Nephron progenitor cell (in vitro differentiated cells): ENCODE data around the gene BICC1.

Experiments
- DNase-seq: peaks from one replicate; pipeline ENCODE4 v3.0.0; 2021
- H3K27ac Mint-ChIP-seq: 2 replicates; pipeline ENCODE4 v1.8.0; 2021; ENCODE audit warnings: mild to moderate bottlenecking, moderate library complexity, mixed read lengths
- H3K27me3 Mint-ChIP-seq: 2 replicates; pipeline ENCODE4 v1.8.0; 2021; ENCODE audit warnings: mild to moderate bottlenecking, low read depth, mixed read lengths; ENCODE audit not compliant: poor library complexity
- H3K36me3 Mint-ChIP-seq: 2 replicates; pipeline ENCODE4 v1.8.0; 2021; ENCODE audit warnings: low read depth, mixed read lengths
- H3K4me1 Mint-ChIP-seq: 2 replicates; pipeline ENCODE4 v1.8.0; 2021; ENCODE audit warnings: mixed read lengths
- H3K4me3 Mint-ChIP-seq: 2 replicates; pipeline ENCODE4 v1.8.0; 2021; ENCODE audit warnings: mild to moderate bottlenecking, moderate library complexity, mixed read lengths
- H3K9me3 Mint-ChIP-seq: 2 replicates; pipeline ENCODE4 v1.8.0; 2021; ENCODE audit warnings: mild to moderate bottlenecking, moderate library complexity, mixed read lengths
- TF ChIP-seq, protein P1 (sequence below): fragments of 200-600 bp; sonication (generic); IDR thresholded peaks from 2 replicates; pipeline ENCODE4 v1.5.0; 2021; ENCODE audit warnings: antibody characterized with exemption

BICC1 gene

DNA sequence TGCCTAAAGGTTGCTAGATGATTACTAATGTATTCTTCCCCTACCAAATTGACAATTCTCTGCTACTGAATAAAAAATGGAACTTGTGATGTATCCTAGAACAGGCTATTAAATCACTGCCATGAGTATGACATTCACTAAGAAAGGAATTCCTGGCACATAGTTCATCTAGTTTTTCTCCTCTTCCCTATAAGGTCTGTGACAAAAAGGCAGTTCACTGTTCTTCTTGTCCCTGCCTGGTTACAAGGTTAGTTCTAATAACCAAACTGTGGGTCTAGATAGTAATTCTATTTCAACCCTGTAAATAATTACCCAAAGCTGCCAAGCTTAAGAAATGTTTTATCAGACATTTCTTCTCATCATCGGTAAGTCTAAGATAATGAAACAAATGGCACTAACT is 245.6 kb downstream of the BICC1 start:
- Mint-ChIP-seq H3K4me3 (no peak overlapping the region), H3K27ac (no peak overlapping the region), H3K27me3 (peaks cover 2% of the 10 kb centered on the region), H3K36me3 (no peaks in the 10 kb centered on the region), H3K4me1 (peaks cover 29% of the 10 kb centered on the region), H3K9me3 (no peaks in the 10 kb centered on the region)
- TF ChIP-seq, protein P1, sequence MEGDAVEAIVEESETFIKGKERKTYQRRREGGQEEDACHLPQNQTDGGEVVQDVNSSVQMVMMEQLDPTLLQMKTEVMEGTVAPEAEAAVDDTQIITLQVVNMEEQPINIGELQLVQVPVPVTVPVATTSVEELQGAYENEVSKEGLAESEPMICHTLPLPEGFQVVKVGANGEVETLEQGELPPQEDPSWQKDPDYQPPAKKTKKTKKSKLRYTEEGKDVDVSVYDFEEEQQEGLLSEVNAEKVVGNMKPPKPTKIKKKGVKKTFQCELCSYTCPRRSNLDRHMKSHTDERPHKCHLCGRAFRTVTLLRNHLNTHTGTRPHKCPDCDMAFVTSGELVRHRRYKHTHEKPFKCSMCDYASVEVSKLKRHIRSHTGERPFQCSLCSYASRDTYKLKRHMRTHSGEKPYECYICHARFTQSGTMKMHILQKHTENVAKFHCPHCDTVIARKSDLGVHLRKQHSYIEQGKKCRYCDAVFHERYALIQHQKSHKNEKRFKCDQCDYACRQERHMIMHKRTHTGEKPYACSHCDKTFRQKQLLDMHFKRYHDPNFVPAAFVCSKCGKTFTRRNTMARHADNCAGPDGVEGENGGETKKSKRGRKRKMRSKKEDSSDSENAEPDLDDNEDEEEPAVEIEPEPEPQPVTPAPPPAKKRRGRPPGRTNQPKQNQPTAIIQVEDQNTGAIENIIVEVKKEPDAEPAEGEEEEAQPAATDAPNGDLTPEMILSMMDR: no peak
- DNase-seq: no peak

DNA sequence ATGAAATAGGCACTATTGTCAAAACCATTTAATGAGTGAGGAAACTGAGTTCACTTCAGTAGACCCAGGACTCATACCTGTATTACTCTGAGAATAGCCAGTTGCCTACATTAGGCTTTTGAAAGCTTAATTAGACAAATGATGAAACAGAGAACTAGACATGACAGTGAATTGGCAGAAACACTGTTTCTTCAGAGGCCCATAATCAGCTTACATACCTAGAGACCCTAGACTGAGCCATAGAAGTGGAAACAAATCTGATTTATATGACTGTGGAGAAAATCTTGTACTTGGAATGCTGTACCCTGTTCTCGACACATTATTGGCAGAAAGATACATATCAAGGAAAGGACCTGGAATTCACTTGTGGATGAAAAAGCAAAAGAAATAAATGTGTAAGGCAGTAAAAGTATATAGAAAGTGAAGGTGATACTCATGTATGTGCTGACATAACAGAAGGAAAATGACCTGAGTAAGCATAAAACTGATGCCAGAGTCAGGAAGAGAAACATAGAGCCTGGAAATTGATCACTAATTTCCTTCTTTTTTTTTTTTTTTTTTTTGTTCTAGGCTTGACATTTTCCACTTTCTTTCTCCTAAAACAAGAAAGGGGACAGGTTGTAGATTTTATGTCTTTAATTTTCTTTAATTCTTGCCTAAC is 251.5 kb downstream of the BICC1 start:
- no peak for DNase-seq
- Mint-ChIP-seq H3K36me3 (peaks cover 12% of the 10 kb centered on the region), H3K4me1 (no peaks in the 10 kb centered on the region), H3K27ac (no peak overlapping the region), H3K4me3 (no peak overlapping the region), H3K27me3 (peaks cover 3% of the 10 kb centered on the region), H3K9me3 (peaks cover 24% of the 10 kb centered on the region)
- TF ChIP-seq, protein P1: no peak

DNA sequence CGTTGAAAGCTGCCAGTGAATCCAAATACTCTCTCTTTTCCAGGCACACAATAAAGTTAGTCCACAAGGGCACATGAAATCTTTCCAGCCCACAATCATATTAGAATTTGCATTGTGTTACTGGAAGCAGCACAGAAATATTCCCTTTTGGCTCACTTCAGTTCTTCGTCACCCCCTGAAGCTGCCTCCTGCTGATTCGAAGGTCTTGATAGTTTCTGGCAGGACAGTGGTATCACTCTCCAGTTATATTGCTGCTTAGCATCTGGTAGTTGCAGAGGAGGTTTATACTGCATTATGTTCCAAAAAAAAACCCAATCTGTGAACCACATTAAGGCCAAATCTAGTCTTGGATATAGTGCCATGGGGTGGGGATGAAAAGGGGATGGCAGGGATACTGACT is 253.2 kb downstream of the BICC1 start:
- no peaks in the 10 kb centered on the region for H3K4me1 Mint-ChIP-seq
- H3K36me3 Mint-ChIP-seq: peaks cover 12% of the 10 kb centered on the region
- no peak overlapping the region for H3K4me3 Mint-ChIP-seq
- peaks cover 24% of the 10 kb centered on the region for H3K9me3 Mint-ChIP-seq
- H3K27ac Mint-ChIP-seq: no peak overlapping the region
- no peak for DNase-seq
- TF ChIP-seq, protein P1: no peak
- peaks cover 3% of the 10 kb centered on the region for H3K27me3 Mint-ChIP-seq

DNA sequence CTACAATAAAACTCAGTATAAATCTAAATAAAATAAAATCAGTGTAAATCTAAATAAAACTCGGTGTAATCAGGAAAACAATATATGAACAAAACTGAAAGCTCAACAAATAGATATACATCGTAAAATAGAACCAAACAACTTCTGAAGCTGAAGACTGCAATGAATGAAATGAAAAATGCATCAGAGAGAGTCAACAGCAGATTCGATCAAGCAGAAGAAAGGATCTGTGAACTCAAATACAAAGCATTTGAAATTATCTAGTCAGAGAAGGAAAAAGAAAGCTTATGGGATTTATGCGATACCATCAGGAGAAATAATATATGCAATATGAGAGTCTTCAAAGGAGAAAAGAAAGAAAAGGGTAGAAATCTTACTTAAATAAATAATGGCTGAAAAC is 255.0 kb downstream of the BICC1 start:
- no peak overlapping the region for H3K27ac Mint-ChIP-seq
- H3K9me3 Mint-ChIP-seq: peaks cover 24% of the 10 kb centered on the region
- H3K27me3 Mint-ChIP-seq: peaks cover 3% of the 10 kb centered on the region
- TF ChIP-seq, protein P1: no peak
- no peak overlapping the region for H3K4me3 Mint-ChIP-seq
- no peak for DNase-seq
- peaks cover 12% of the 10 kb centered on the region for H3K36me3 Mint-ChIP-seq
- no peaks in the 10 kb centered on the region for H3K4me1 Mint-ChIP-seq

DNA sequence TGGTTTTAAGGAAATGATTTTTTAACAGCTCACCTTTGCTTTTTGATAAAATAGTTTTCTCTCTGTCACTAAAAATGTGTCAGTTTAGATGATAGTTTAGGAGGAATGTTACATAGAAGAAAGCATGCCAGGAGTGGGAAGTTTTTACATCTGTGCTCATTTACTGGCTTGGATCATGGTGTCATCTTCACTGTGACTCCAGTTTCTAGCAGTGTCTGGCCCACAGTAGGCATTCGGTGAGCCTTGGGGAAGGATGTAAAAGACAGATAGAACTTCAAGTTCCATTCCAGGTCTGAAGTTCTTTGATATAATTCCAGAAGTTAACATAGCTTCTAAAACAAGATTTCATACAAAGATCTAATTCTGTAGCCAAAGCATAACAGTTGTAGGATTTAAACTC is 259.2 kb downstream of the BICC1 start:
- H3K27me3 Mint-ChIP-seq: peaks cover 3% of the 10 kb centered on the region
- no peak for DNase-seq
- H3K4me3 Mint-ChIP-seq: no peak overlapping the region
- H3K9me3 Mint-ChIP-seq: peaks cover 16% of the 10 kb centered on the region
- H3K4me1 Mint-ChIP-seq: peaks cover 4% of the 10 kb centered on the region
- peaks cover 12% of the 10 kb centered on the region for H3K36me3 Mint-ChIP-seq
- H3K27ac Mint-ChIP-seq: no peak overlapping the region
- TF ChIP-seq, protein P1: no peak

DNA sequence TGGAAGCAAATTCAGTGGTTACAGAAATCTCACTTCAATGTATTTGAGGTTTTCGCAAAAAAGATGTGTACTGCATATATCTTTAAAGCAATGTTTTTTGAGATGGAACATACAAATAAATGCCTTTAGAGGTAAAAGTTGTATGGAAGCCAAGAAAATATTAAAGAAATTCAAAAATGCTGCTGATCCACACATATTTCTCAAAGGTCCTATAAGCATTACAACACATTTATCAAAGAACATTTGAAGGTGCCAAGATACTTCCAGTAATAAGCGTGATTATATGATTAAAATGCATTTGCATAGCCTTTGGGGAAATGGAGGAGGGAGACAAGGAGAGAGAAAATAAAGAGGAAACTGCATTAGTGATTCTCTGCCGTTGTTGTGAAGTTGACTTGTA is 260.1 kb downstream of the BICC1 start:
- peaks cover 4% of the 10 kb centered on the region for H3K4me1 Mint-ChIP-seq
- H3K27ac Mint-ChIP-seq: no peak overlapping the region
- no peak for DNase-seq
- peaks cover 1% of the 10 kb centered on the region for H3K27me3 Mint-ChIP-seq
- peaks cover 4% of the 10 kb centered on the region for H3K36me3 Mint-ChIP-seq
- TF ChIP-seq, protein P1: no peak
- no peak overlapping the region for H3K4me3 Mint-ChIP-seq
- peaks cover 8% of the 10 kb centered on the region for H3K9me3 Mint-ChIP-seq
